Skeletal muscle tissue (tissue), 4 donors: ENCODE results near the gene PKD1L1. TPM values are rescaled to one million over a fixed set of nuclear protein-coding genes. Genes with fewer than 3 reads are reported as not detected.

ENCODE experiments used
- H3K27ac ChIP-seq: one replicate; pipeline ENCODE4 v1.7.0; 2013; ENCODE audit warnings: mild to moderate bottlenecking, low read depth, low read length, inconsistent platforms
- H3K27me3 ChIP-seq, 3 donors: one replicate each; pipeline ENCODE4 v1.7.0; 2013; ENCODE audit warnings: low read length in 3 of 3; ENCODE audit not compliant: control insufficient read depth in 3 of 3, insufficient read depth in 3 of 3
- H3K36me3 ChIP-seq, 3 donors: one replicate each; pipeline ENCODE4 v1.7.0; 2013; ENCODE audit warnings: low read length in 3 of 3; ENCODE audit not compliant: control insufficient read depth in 3 of 3, insufficient read depth in 3 of 3
- H3K4me1 ChIP-seq, 3 donors: one replicate each; pipeline ENCODE4 v1.7.0; 2013; ENCODE audit warnings: low read length in 3 of 3, mild to moderate bottlenecking in 3 of 3; ENCODE audit not compliant: control insufficient read depth in 3 of 3, insufficient read depth in 3 of 3
- H3K4me3 ChIP-seq, 3 donors: one replicate each; pipeline ENCODE4 v1.7.0; 2013; ENCODE audit warnings: low read length in 3 of 3
- H3K9ac ChIP-seq, 3 donors: one replicate each; pipeline ENCODE4 v1.7.0; 2013; ENCODE audit warnings: low read length in 3 of 3, mild to moderate bottlenecking in 3 of 3, moderate library complexity in 2 of 3, low read depth in 1 of 3
- H3K9me3 ChIP-seq, 3 donors: one replicate each; pipeline ENCODE4 v1.7.0; 2013; ENCODE audit warnings: low read length in 3 of 3; ENCODE audit not compliant: control insufficient read depth in 3 of 3
- total RNA-seq: library from RNA; depleted of rRNA; stranded (reverse); fragments of >200 nt; gene quantifications from one replicate; pipeline ENCODE4 v1.2.3, GENCODE V29; 2014
- donor health status: Osteomylitis.

PKD1L1 gene
- total RNA-seq, 1 donor from 2014 or later: 0.52 TPM

- Histone ChIP-seq H3K4me3 (no peak overlapping the region), H3K4me1 (peaks cover 0 to 4% (median 0%) of the 10 kb centered on the region in 3 donors), H3K9me3 (no peaks in the 10 kb centered on the region), H3K27ac (no peak overlapping the region), H3K9ac (no peak overlapping the region), H3K27me3 (no peaks in the 10 kb centered on the region), H3K36me3 (peaks cover 0 to 3% (median 2%) of the 10 kb centered on the region in 3 donors)
Observed at GRCh38 chr7:47878662-47879061, 69.6 kb downstream of the PKD1L1 start.

GRCh38 chr7:47877336-47877735 lies 70.9 kb downstream of the PKD1L1 start:
- Histone ChIP-seq H3K27ac (no peak overlapping the region), H3K4me1 (no peaks in the 10 kb centered on the region), H3K27me3 (no peaks in the 10 kb centered on the region), H3K9me3 (no peaks in the 10 kb centered on the region), H3K36me3 (peaks cover 0 to 3% (median 2%) of the 10 kb centered on the region in 3 donors), H3K9ac (no peak overlapping the region), H3K4me3 (no peak overlapping the region)

- Histone ChIP-seq H3K9ac (no peak overlapping the region), H3K27ac (no peak overlapping the region), H3K9me3 (no peaks in the 10 kb centered on the region), H3K27me3 (no peaks in the 10 kb centered on the region), H3K36me3 (peaks cover 0 to 2% (median 0%) of the 10 kb centered on the region in 3 donors), H3K4me1 (no peaks in the 10 kb centered on the region), H3K4me3 (no peak overlapping the region)
Observed at GRCh38 chr7:47875998-47876744, 72.1 kb downstream of the PKD1L1 start.

DNA sequence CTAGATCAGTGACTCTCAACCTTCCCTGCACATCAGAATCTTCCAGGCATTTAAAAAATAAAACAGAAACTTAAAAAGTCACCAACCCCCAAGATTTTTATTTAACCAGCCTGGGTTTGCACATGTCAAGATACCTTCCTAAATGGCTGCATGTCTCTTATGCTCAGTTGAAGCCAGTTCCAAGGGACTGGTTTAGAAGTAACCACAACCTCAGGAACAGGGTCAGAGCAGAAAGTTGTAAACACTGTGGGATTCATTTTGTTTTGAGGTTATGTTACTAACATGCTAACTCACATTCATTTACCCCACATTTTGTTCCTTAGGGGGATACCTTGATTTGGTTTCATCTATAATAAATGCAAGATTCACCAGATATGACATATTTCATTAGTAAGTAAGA lies 72.9 kb downstream of the PKD1L1 start:
- Histone ChIP-seq H3K9me3 (no peaks in the 10 kb centered on the region), H3K4me3 (no peak overlapping the region), H3K36me3 (peaks cover 0 to 2% (median 0%) of the 10 kb centered on the region in 3 donors), H3K9ac (no peak overlapping the region), H3K27me3 (no peaks in the 10 kb centered on the region), H3K27ac (no peak overlapping the region), H3K4me1 (no peaks in the 10 kb centered on the region)

DNA sequence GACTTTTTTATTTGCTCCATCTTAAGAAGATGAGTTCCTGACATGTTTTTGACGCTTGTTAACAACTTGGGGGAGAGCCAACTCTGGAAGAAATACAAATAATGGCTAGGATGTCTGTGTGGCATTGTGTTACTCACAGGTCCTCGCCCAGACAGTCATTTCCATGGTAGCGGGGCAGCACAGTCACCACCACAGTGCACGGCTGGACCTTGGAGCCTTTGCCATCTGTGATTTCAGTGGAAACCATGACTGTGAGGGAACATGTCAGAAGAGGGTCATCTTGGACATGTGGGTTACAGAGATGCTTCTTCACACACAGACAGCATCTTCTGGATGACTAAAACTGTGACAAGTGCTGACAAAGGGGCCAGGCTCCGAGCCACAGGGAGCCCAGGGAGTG lies 74.5 kb downstream of the PKD1L1 start:
- no peak overlapping the region for H3K9ac ChIP-seq
- no peaks in the 10 kb centered on the region for H3K4me1 ChIP-seq
- no peak overlapping the region for H3K27ac ChIP-seq
- no peak overlapping the region for H3K4me3 ChIP-seq
- peaks cover 0 to 2% (median 0%) of the 10 kb centered on the region in 3 donors for H3K36me3 ChIP-seq
- no peaks in the 10 kb centered on the region for H3K9me3 ChIP-seq
- H3K27me3 ChIP-seq: no peaks in the 10 kb centered on the region

GRCh38 chr7:47867286-47867685 lies 81.0 kb downstream of the PKD1L1 start:
- no peaks in the 10 kb centered on the region for H3K27me3 ChIP-seq
- peaks cover 0 to 5% (median 0%) of the 10 kb centered on the region in 3 donors for H3K36me3 ChIP-seq
- no peak overlapping the region for H3K27ac ChIP-seq
- no peaks in the 10 kb centered on the region for H3K4me1 ChIP-seq
- no peaks in the 10 kb centered on the region for H3K9me3 ChIP-seq
- H3K4me3 ChIP-seq: no peak overlapping the region
- no peak overlapping the region for H3K9ac ChIP-seq

- Histone ChIP-seq H3K27ac (no peak overlapping the region), H3K36me3 (peaks cover 0 to 5% (median 0%) of the 10 kb centered on the region in 3 donors), H3K4me1 (no peaks in the 10 kb centered on the region), H3K9ac (no peak overlapping the region), H3K4me3 (no peak overlapping the region), H3K9me3 (no peaks in the 10 kb centered on the region), H3K27me3 (no peaks in the 10 kb centered on the region)
Observed at GRCh38 chr7:47866120-47866519, 82.1 kb downstream of the PKD1L1 start.

- Histone ChIP-seq H3K4me1 (no peaks in the 10 kb centered on the region), H3K4me3 (no peak overlapping the region), H3K9ac (no peak overlapping the region), H3K9me3 (no peaks in the 10 kb centered on the region), H3K36me3 (peaks cover 0 to 5% (median 2%) of the 10 kb centered on the region in 3 donors), H3K27me3 (no peaks in the 10 kb centered on the region), H3K27ac (no peak overlapping the region)
Observed at GRCh38 chr7:47852330-47853245, 95.7 kb downstream of the PKD1L1 start.

- Histone ChIP-seq H3K4me1 (peaks cover 0 to 6% (median 5%) of the 10 kb centered on the region in 3 donors), H3K27me3 (no peaks in the 10 kb centered on the region), H3K36me3 (peaks cover 0 to 2% (median 0%) of the 10 kb centered on the region in 3 donors), H3K9ac (no peak overlapping the region), H3K27ac (no peak overlapping the region), H3K4me3 (no peak overlapping the region), H3K9me3 (no peaks in the 10 kb centered on the region)
Observed at GRCh38 chr7:47847207-47847606, 101.1 kb downstream of the PKD1L1 start.
